MM.1S (cell line): ENCODE results near the gene FAP.

Experiments used
- DNase-seq: peaks from one replicate; pipeline ENCODE4 v3.0.0-alpha.2; 2015
- H2AFZ ChIP-seq: fragments of 300-600 bp; sonication (generic); 2 replicates; pipeline ENCODE4 v1.6.0; 2016; ENCODE audit warnings: antibody characterized with exemption, low read length
- H3F3A ChIP-seq: fragments of 300-600 bp; sonication (generic); 2 replicates; pipeline ENCODE4 v1.6.1; 2016; ENCODE audit warnings: mild to moderate bottlenecking, antibody characterized with exemption, low read length, moderate library complexity, mixed read lengths; ENCODE audit not compliant: insufficient read depth
- H3K27ac ChIP-seq: fragments of 300-600 bp; sonication (generic); 2 replicates; pipeline ENCODE4 v1.5.1; 2016; ENCODE audit warnings: mild to moderate bottlenecking, low read length
- H3K27me3 ChIP-seq: fragments of 300-600 bp; sonication (generic); replicated peaks from 2 replicates; pipeline ENCODE4 v1.6.0; 2016; ENCODE audit warnings: low read length; ENCODE audit not compliant: insufficient read depth
- H3K36me3 ChIP-seq: fragments of 300-600 bp; sonication (generic); replicated peaks from 2 replicates; pipeline ENCODE4 v1.6.1; 2016; ENCODE audit warnings: mild to moderate bottlenecking, low read length, mixed read lengths; ENCODE audit not compliant: insufficient read depth
- H3K4me1 ChIP-seq: fragments of 300-600 bp; sonication (generic); 2 replicates; pipeline ENCODE4 v1.6.1; 2016; ENCODE audit warnings: low read length, mixed read lengths
- H3K4me2 ChIP-seq: fragments of 300-600 bp; sonication (generic); 2 replicates; pipeline ENCODE4 v1.6.0; 2016; ENCODE audit warnings: low read depth, low read length
- H3K4me3 ChIP-seq: fragments of 300-600 bp; sonication (generic); 2 replicates; pipeline ENCODE4 v1.5.1; 2016; ENCODE audit warnings: low read length, mixed read lengths
- H3K79me2 ChIP-seq: fragments of 300-600 bp; sonication (generic); 2 replicates; pipeline ENCODE4 v1.6.1; 2016; ENCODE audit warnings: mixed run types, low read length, mixed read lengths
- H3K9ac ChIP-seq: fragments of 300-600 bp; sonication (generic); 2 replicates; pipeline ENCODE4 v1.6.1; 2016; ENCODE audit warnings: low read length, mixed read lengths
- H3K9me2 ChIP-seq: fragments of 300-600 bp; sonication (generic); replicated peaks from 2 replicates; pipeline ENCODE4 v1.6.1; 2016; ENCODE audit warnings: mild to moderate bottlenecking, low read length, mixed read lengths; ENCODE audit not compliant: insufficient read depth
- H3K9me3 ChIP-seq: fragments of 300-600 bp; sonication (generic); replicated peaks from 2 replicates; pipeline ENCODE4 v1.6.1; 2016; ENCODE audit warnings: mild to moderate bottlenecking, low read length, mixed read lengths; ENCODE audit not compliant: insufficient read depth
- H4K20me1 ChIP-seq: fragments of 300-600 bp; sonication (generic); 2 replicates; pipeline ENCODE4 v1.6.1; 2016; ENCODE audit warnings: mild to moderate bottlenecking, low read length, moderate library complexity, mixed read lengths; ENCODE audit not compliant: insufficient read depth
- CTCF ChIP-seq: fragments of 300-600 bp; sonication (generic); IDR thresholded peaks from 2 replicates; pipeline ENCODE4 v1.5.1; 2016; ENCODE audit warnings: antibody characterized with exemption, low read length, mixed read lengths
- EZH2 ChIP-seq: fragments of 300-600 bp; sonication (generic); optimal IDR thresholded peaks from 2 replicates; pipeline ENCODE3; 2017; ENCODE audit warnings: low read depth, mild to moderate bottlenecking, antibody characterized with exemption, low read length, mixed read lengths
- EZH2phosphoT487 ChIP-seq: fragments of 300-600 bp; sonication (generic); IDR thresholded peaks from 2 replicates; pipeline ENCODE4 v1.6.1; 2018; ENCODE audit warnings: antibody characterized with exemption, low read length

The FAP gene

GRCh38 chr2:162244541-162245031 is 1.3 kb upstream of the FAP start:
- Histone ChIP-seq H3K9ac (no peak overlapping the region), H3K9me2 (no peaks in the 10 kb centered on the region), H3K4me3 (no peak overlapping the region), H4K20me1 (no peaks in the 10 kb centered on the region), H3K4me2 (no peak overlapping the region), H3K4me1 (no peaks in the 10 kb centered on the region), H3K27me3 (no peaks in the 10 kb centered on the region), H3K9me3 (no peaks in the 10 kb centered on the region), H3F3A (no peaks in the 10 kb centered on the region), H3K27ac (no peak overlapping the region), H3K36me3 (no peaks in the 10 kb centered on the region), H2AFZ (no peak overlapping the region), H3K79me2 (no peaks in the 10 kb centered on the region)
- DNase-seq, result no peak
- TF ChIP-seq EZH2phosphoT487 (no peak), CTCF (no peak), EZH2 (no peak)

DNA sequence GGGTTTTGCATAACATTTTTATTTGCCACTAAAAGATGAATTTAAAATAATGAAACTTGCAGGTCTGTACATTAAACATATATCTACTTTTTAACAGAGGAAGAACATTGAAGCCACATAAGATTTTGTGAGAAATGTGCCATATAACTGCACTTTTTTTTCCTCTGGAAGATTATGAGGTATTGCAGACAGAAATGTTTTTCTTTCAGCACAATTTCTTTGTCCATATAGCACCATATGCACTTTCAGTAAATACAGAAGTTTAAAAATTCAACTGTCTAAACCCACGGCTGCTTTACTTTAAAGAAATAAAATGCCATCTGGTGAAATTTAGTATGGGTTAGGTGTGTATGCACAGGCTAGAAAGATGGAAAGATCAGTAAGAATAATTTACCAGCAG is 470 bp upstream of the FAP start:
- H3K27ac ChIP-seq, result no peak overlapping the region
- H3F3A ChIP-seq, result no peaks in the 10 kb centered on the region
- no peak overlapping the region for H3K4me3 ChIP-seq
- no peak overlapping the region for H2AFZ ChIP-seq
- no peaks in the 10 kb centered on the region for H3K27me3 ChIP-seq
- H3K9ac ChIP-seq, result no peak overlapping the region
- no peaks in the 10 kb centered on the region for H3K9me3 ChIP-seq
- no peak for DNase-seq
- H3K79me2 ChIP-seq, result no peaks in the 10 kb centered on the region
- H3K4me2 ChIP-seq, result no peak overlapping the region
- no peak for TF ChIP-seq EZH2phosphoT487
- TF ChIP-seq CTCF, result no peak
- no peak for TF ChIP-seq EZH2
- no peaks in the 10 kb centered on the region for H3K9me2 ChIP-seq
- H4K20me1 ChIP-seq, result no peaks in the 10 kb centered on the region
- H3K4me1 ChIP-seq, result no peaks in the 10 kb centered on the region
- no peaks in the 10 kb centered on the region for H3K36me3 ChIP-seq

GRCh38 chr2:162242586-162243280 is 512 bp downstream of the FAP start:
- no peaks in the 10 kb centered on the region for H3F3A ChIP-seq
- H3K9me2 ChIP-seq, result no peaks in the 10 kb centered on the region
- H2AFZ ChIP-seq, result no peak overlapping the region
- no peaks in the 10 kb centered on the region for H3K79me2 ChIP-seq
- no peak overlapping the region for H3K4me3 ChIP-seq
- no peaks in the 10 kb centered on the region for H4K20me1 ChIP-seq
- H3K9me3 ChIP-seq, result no peaks in the 10 kb centered on the region
- H3K27ac ChIP-seq, result no peak overlapping the region
- H3K4me1 ChIP-seq, result no peaks in the 10 kb centered on the region
- no peak overlapping the region for H3K4me2 ChIP-seq
- no peak for DNase-seq
- H3K27me3 ChIP-seq, result no peaks in the 10 kb centered on the region
- H3K36me3 ChIP-seq, result no peaks in the 10 kb centered on the region
- no peak for TF ChIP-seq EZH2phosphoT487
- no peak overlapping the region for H3K9ac ChIP-seq

DNA sequence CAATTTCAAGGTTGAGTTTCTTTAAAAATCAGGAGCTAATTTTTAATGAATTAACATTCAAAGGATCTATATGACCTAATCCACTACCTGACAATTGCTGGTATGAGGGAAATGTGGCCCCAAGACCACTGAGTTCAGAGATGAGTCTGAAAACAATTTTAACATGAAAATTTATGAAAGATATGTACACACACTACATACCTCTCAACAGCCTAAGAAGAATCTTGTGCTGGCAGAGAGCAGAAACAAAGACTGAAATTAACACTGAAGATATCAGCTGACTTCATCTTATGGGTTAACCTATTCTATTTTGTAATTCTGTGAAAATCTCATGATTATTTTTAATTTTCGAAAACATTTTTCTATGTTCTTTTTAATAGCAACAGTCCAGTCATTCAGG is 1.7 kb downstream of the FAP start:
- Histone ChIP-seq H3K4me2 (no peak overlapping the region), H3K9ac (no peak overlapping the region)

More for the DNA sequence above, 1.7 kb downstream of the FAP start:
- H3K4me3 ChIP-seq, result no peak overlapping the region
- no peak overlapping the region for H3K27ac ChIP-seq
- H3K79me2 ChIP-seq, result no peaks in the 10 kb centered on the region
- H4K20me1 ChIP-seq, result no peaks in the 10 kb centered on the region
- H2AFZ ChIP-seq, result no peak overlapping the region
- no peaks in the 10 kb centered on the region for H3F3A ChIP-seq
- H3K36me3 ChIP-seq, result no peaks in the 10 kb centered on the region
- no peaks in the 10 kb centered on the region for H3K9me2 ChIP-seq
- TF ChIP-seq EZH2phosphoT487 (no peak), EZH2 (no peak), CTCF (no peak)
- DNase-seq, result no peak
- H3K4me1 ChIP-seq, result no peaks in the 10 kb centered on the region
- no peaks in the 10 kb centered on the region for H3K9me3 ChIP-seq
- H3K27me3 ChIP-seq, result no peaks in the 10 kb centered on the region
